Suppressor macrophage treated with lipopolysaccharide for 1 hour (primary cell): ENCODE data around the gene ALDOC.

Experiments used
- DNase-seq, 3 donors: peaks; one replicate each; pipeline ENCODE4 v3.0.0-alpha.2; 2020 to 2022

ALDOC gene

DNA sequence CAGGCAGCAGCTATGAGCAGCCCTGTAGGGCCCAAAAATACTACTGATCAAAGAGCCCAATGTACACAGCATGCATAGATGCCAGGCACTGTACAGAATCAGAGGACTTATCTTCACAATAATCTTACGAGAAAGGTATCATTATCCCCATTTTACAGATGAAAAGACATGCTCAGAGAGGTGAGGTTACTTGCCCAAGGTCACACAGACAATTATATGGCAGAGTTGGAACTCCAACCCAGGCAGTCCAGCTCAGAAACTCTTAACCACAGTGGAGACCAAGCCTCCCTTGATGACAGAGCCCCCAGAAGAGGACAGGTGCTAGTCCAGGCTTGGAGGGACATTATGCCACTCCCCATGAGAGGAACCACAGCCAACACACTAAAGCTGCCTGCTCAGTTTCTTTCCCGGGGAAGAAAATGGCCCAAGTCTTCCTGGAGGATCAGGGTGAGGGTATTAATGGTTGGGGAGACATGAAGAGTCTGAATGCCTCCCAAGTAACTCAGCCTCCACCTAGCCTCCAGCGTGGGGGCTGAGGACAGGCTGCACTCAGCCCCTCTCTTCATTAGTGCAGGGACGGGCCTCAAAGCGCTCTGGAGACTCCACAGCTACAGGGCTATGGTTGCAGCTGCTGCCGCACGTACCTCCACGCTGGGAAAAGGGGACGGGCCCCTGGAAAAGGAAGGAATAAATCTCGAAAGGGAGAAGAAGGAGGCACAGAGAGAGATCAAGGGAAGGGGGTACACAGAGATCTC lies 25.1 kb downstream of the ALDOC start:
- no peak for DNase-seq

DNA sequence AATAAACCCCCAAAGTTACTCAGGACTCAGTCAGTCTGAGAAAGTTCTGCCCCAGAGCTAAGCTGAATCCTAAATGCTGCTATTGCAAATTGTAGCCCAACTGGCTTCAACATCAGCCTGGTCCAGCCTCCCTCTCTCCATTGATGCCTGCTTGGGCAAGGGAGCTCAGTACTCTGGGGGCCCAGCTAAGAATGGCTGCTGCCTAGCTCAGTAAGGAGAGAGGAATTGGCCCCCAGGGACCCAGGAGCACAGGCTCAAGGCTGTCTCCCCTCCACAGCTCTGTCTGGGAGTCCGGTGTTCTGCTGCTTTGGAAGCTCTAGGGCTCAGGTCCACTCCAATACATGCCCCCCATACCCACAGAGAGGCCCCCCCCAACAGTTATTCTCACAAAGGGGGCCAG lies 25.8 kb downstream of the ALDOC start:
- no peak for DNase-seq

DNA sequence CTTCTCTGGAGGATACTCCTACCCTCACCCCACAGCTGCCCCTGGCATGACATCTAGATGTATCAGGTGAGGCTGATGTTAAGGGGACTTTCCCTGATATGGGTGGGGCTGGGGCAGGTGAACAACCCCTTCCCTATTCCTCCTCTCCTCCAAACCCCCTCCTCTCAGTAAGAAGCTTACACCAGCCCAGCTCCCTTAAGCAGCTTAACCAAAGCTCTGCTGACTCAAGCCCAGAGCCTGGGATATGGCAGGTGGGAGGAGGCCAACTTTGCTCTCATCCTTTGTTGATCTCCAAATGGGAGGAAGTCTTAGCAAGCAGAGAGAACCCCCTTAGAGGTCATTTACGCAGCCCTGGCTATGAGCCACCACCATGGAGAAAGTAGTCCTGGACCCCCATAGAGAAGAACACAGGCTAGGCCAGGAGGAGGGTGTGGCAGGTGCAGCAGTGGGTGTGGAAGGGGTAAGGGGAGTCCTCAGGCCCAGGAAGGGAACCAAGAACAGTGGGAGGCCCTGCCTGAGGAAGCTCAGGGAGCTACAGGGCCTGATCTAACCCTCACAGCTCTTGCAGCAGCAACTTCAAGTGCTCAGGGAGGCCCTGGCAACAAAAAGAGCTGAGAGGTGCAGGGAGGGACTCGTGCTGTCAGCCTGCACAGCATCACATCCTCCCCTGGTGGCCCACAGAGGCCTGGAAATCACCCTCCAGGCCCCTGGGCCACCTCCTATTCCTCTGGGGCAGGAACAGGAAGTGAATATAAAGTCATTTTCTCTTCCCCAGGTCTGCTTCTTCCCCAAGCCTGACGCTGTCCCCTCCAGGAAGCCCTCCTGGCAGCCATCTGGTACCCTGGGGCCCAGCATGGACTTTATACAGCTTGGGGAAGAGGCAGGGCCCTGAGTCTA lies 27.2 kb downstream of the ALDOC start:
- DNase-seq: peak; percentile 77 to 91 (median 87)

DNA sequence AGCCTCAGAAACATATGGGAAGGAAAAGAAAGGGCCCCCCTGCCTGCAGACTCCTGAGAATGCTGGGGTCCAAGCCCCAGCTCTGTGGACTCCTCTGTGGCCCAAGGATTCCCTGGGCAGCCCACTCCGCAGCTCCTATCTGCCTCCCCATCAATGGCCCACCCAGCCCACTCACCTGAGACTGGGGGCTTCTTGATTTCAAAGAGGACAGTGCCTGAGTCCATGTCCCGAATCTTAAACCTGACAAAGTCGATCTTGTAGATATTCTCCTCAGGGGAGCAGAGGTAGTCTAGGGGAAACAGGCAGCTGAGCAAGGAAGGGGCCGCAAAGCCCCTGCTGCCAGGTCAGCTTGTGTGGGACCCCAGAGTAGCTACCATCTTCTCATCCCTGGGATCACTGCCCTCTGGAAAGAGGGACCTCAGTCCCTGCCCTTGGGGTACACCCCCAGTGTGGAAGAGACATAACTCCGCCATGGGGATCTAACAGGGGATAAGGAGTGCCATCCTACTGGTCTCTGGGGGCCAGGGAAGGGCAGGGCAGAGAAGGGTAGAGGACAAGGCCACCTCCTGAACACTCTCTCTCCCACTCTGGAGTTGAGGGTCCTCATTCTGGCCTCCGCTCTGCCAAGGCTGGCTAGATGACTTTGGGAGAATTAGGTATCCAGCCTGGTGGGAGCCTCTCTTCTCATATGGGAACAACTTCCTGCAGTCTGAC lies 28.1 kb downstream of the ALDOC start:
- no peak for DNase-seq

DNA sequence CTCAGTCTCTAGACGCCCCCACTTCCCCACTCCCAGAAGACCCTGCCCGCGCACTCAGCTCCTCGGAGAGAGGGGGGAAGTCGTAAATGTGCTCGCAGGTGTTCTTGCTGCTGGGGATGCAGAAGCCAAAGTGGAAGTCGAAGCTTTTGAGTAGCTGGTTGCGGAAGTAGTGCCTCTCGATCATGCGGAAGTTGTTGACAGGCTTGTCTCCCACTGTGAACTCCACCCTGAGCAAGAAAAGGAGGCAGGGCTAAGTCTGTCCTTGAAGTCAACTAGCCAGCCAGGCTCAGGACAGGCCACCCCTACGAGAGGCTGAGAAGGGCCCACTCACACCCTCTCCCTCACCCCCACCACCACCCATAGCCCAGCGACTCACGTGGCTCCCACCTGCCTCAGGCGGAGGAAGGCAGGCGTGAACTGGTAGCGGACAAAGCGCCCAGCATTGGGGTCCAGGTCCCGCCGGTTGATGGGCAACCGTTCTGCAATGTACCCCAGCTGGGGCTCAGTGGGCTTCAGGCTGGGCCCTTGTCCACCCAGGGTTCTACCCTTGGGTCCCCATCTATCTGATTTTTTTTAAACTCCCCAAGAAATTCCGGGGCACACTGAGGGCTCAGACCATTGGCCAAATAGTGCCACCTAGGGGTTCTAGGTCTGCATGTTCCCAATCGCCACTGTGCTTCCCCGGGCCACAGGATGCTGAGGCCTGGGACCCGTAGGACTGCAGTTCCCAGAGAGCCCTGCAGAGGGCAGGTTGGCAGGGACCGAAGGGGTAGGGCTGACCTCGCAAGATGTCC lies 28.9 kb downstream of the ALDOC start:
- peak; percentile 84 to 88 (median 85) for DNase-seq

DNA sequence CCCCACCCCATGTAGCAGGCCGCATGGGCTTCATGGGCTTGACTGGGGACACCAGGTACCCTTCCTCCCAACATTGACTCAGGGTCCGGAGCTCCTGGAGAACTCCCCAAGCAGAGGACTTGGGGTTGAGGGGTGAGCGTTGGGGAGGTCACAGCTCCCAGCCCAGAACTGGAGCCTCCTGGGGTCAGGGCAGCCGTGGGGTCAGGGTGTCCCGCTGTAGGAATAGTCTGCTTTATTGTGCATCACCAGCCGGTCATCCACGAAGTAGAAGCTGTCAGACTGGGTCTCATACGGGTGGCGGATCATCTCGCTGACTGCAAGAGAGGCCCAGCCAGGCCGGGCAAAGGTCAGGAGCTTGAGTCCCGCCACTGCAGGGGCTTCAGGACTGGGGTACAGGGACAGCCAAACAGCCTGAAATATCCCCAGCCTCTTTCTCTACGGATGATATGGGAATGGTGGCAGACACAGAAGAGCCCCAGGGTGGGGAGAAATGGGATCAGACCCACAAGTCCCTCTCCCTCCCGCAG lies 29.5 kb downstream of the ALDOC start:
- no peak for DNase-seq

DNA sequence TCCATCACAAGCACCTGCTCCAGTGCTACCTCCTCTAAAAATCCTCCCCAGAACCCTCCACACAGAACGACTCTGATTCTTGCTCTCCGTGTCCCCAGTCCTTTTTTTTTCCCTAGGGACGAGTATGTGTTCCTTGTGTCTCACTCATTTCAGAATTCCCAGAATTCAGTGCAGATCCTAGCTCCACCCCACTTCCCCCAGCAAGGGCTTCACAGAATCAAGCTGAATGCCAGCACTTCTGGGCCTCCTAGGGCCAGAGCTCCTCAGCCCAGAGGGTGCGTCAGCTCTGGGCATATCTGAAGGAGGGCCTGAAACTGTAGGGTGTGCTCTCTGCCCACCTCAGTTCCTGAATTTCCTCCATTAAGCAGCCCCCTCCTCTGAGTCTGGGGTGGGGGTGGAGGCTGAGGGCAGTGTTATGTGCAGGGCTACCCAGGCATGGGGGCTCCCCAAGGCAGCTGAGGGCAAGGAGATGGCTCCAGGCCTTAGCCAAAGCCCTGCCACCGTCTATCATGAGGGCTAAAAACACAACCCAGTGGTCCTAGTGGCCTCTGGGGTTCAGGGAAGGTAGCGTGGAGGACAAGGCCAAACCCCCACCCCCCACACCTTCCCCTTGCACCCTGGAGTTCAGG lies 30.8 kb downstream of the ALDOC start:
- no peak for DNase-seq

DNA sequence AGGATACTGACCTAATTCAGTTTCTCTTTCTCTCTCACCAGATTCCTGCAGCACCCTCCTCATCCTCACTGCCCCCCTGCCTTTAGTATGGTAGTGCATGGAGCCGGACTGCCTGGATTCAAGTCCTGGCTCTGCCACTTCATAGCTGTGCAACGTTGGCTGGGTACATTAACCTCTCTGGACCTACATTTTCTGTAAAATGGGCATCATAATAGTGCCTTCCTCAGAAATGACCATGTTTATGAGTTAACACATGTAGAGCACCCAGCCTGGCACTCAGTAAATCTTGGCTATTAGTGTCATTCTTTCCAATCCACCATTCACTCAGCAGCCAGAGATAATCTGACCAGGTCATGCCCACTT lies 31.6 kb downstream of the ALDOC start:
- no peak for DNase-seq

DNA sequence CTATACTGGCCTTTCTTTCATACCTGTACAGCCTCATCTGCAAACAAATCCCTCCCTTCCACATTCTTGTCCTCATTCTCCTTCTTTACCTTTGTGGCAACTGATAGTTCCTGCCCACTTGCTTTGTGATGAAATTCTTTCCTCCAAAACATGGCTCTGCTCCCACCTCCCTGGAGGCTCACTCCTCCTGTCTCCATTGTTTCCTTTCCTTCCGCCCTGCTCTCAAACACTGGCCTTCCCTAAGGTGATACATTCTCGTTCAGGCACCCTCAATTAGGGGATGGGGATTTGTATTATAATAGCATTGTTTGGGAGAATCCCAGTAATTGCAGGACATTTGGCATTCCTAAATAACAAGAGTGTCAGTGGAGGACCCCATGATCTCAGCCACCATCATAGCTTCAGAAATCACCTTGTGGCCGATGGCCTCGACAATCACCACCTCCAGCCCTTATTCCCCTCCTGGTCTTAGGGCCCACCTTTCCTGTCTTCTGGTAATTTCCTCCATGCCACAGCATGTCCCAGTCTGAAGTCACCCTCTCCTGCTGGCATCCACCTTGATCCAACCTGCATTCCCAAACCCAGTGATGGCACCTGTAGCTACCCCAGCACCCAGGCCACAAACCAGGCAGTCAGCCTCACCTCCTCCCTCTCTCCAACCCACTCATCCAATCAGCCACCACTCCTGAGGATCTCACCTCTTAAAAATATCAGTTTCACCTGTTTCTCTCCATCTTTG lies 32.1 kb downstream of the ALDOC start:
- DNase-seq: no peak

DNA sequence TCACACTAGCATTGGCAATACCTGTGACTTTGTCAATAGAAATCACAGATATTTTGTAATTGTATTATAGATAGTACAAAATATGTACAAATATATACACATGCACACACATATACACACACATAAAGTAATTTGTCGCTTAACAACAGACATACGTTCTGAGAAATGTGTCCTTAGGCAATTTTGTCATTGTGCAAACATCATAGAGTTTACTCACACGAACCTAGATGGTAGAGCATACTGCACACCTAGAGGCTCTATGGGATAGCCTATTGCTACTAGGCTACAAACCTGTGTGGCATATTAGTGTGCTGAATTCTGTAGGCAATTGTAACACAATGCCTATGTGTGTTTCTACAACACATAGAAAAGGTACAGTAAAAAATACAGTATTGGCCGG lies 35.3 kb downstream of the ALDOC start:
- DNase-seq: no peak

DNA sequence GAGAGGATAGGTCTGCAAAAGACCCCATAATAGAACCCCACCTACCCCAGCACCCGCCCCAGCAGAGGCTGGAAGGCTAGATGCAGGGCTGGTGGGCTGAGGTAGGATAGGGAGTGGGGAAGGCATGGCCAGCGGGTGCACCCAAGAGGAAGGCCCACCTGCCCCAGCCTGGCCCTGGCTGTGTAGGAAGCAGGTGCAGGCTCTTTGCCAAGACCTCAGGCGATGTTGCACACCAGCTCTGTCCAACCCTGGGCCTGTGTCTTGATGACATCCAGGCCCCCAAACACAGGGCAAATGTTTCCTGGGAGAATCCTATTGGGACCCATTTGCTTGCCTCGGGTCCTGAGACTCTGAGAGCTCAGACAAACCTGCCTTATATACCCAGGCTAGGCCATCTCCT lies 36.5 kb downstream of the ALDOC start:
- no peak for DNase-seq

DNA sequence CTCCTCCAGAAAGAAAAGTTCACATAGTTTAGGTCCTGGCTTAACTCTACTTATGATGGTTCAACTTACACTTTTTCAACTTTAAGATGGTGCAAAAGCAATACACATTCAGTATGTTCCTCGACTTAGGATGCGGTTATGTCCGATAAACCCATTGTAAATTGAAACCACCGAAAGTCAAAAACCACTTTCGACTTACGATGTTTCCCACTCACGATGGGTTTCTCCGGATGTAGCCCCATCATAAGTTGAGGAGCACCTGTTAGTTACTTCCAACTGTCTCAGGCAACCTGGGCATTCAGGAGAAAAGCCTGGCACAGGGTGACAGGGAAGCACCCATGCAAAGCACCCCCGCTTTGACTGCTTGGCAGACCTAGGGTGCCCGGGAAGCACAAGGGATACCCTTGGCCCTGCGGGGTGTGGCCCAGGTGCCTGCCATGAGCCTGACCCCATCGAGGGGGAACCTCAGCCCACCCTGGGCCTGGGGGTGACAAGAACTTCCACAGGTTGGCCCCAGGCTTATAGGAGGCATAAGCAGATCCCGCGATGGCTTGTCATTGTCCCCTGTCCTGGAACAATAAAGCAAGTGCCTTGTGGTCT lies 38.3 kb downstream of the ALDOC start:
- no peak for DNase-seq

DNA sequence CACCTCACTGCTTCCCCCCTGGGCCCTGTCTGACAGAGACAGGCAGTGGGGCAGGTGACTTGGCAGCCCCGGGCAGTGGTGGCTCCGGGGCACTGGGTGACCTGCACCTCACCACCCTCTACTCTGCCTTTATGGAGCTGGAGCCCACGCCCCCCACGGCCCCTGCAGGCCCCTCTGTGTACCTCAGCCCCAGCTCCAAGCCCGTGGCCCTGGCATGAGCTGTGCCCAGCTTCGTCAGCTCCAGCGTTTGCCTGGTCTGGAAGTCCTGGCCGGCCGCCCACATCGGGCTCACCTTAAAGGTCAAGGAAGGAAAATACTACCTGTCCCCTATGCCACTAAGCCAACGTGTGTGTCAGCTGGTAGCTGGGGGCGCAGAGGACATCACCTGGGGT lies 39.5 kb downstream of the ALDOC start:
- DNase-seq: no peak

DNA sequence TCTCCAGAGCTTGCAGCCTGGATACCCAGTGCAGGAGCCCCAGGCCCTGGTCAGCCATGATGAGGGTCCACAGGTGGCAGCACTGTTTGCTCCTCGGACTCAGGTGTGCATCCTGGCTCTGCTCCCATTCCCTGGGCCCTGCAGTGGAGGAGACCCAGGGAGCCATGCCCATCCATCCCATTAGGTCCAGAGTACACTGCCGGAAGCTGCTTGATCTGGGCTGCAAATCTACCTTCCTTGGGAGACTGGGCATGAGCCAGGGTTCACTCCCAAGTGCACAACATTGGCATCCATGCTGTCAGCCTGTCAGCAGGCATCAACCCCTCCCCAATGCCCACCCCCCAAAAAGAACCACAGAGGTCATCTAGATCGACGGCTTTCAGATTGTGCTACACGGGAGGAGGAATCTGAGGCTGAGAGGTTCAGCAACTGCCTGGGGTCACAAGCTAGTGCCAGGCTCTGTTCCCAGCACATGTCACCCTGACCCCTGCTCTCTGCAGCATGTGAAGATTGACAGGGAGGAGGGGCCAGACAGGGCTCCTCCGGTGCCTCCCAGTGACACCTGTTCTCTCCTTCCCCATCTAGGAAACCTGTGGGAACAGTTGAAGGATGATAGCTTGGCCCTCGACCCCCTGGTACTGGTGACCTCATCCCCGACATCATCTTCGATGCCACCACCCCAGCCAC lies 40.0 kb downstream of the ALDOC start:
- no peak for DNase-seq

DNA sequence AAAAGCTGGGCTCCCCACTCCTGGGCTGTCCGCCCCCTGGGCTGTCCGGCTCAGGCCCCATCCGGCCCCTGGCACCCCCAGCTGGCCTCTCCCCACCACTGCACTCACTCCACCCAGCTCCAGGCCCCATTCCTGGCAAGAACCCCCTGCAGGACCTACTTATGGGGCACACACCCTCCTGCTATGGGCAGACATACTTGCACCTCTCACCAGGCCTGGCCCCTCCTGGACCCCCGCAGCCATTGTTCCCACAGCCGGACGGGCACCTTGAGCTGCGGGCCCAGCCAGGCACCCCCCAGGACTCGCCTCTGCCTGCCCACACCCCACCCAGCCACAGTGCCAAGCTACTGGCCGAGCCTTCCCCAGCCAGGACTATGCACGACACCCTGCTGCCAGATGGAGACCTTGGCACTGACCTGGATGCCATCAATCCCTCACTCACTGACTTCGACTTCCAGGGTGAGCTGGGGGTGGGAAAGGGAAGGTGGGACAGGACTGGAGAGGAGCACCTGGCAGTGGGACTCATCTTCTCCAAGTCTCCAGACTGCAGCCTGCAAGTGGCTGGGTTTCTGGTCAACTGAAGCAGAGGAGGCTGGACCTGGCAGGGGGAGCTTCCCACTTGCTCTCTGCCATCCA lies 41.8 kb downstream of the ALDOC start:
- DNase-seq: no peak

DNA sequence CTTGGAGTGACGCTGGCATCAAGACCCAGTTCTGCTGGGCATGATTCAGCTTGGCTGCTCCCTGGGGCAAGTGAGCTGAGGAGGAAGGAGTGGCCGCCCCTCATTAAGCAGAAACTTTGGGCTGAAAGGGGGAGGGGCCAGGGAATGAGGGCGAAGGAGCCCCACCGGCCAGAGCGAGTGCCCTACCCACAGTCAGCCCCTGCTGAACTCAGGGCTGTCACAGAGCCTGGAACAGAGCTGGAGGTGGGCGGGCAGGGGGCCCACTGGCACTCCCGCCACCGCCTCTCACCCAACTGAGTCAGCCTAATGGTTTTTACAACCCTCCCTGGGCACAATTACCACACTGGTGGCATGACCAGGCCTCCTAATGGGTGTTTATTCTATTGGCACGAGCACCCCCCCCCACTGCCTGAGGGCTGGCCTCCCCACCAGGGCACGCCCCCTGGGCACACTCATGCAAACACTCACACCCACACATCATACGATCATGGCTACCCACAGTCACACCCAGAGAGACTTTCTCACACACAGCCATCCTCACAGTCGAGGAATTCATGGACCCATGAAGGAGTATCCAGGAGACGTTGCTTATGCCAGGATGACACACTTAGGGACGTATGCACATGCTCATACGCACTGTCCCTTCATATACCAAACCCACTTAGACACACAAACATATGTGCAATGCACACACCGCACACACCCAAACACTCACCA lies 43.4 kb downstream of the ALDOC start:
- peak in 1 of 3 donors; percentile 17 for DNase-seq

DNA sequence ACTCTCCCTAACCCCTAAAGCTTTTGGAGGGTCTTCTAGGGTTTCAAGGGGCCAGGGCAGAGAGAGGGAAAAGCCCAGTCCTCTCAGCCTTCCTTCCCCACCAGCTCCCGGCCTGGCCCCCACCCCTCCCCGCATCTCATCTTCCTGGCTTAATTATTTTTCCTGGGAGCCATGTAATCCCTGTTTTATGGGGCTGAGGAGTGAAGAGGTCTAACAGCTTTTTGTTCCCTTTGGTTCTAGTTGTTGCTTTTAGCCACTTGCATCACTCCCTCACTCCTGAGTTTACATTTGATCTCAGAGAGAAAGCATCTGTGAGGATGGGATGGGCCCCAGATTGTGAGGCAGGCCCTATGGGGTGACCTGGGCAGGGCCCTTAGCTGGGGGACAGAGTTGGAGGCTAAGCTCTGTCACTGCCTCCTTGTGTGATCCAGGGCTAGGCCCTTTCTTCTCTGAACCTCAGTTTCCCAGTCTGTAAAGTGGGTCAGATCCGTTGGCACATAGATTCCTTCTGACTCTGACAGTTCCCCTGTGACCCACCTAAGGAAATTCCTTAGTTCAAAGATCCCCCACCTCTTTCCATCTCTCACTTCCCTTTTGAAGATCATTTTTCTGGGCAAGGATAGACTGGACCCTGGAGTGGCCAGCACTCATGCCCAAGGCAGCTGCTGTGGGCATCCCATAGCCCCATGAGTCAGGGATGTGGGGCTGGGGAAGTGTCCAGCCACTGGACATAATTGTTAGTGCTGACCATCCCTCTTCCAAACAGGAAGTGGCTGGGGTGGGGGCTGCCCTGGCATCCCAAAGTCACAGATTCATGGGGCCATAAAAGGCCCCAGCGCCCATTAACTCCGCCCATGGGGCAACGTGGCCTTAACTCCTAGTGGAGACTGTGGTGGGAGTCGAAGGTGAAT lies 44.4 kb downstream of the ALDOC start:
- peak; percentile 22 to 45 (median 40) for DNase-seq

DNA sequence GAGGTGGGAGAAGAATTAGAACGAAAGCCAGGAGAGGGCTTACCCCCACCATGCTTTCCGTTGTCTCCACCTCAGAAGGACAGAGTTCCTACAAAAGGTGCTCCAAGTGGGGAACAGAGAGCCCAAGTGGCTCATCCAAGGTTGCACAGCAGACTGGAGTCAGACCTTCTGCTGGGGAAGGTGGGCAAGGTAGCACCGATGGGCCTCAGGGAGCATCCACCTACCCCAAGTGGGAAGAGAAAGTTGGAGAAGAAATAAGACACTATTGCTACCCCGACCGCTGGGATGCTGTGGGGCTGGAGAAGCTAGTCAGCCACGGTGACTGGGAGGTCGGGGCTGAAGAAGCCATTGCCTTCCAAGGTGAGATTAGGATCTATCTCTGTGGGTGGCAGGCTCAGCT lies 45.8 kb downstream of the ALDOC start:
- DNase-seq: no peak
